Caco-2 (cell line): ENCODE results near the gene DSCAML1. TPM values are rescaled to one million over a fixed set of nuclear protein-coding genes. Genes with fewer than 3 reads are reported as not detected.
A peak's percentile ranks its signal among the peaks of the same experiment; 100 is the strongest.

Experiments
- BruUV-seq: library from RNA; stranded (reverse); fragments of 400-500 nt; replicated peaks from 2 replicates; lab custom pipeline; 2021; lab: Mats Ljungman, UMichigan
- CTCF ChIA-PET: fragments of 300-600 bp; sonication (Branson Sonifier 250); formaldehyde crosslinking; loops from one replicate; lab custom pipeline; 2022; ENCODE audit warnings: antibody characterized with exemption; lab: Charles Lee
- POLR2A ChIA-PET: fragments of 300-600 bp; sonication (Branson Sonifier 250); formaldehyde crosslinking; loops from one replicate; lab custom pipeline; 2022; ENCODE audit warnings: antibody characterized with exemption; lab: Charles Lee
- DNase-seq, 2 experiments: peaks; one replicate each; pipeline versions ENCODE4 v3.0.0 to v3.0.0-alpha.2; 2020 to 2022
- H3K27me3 ChIP-seq: replicated peaks from 2 replicates; pipeline ENCODE4 v1.6.0; 2011; ENCODE audit warnings: low read length; ENCODE audit not compliant: control insufficient read depth, insufficient read depth
- H3K36me3 ChIP-seq: 2 replicates; pipeline ENCODE4 v1.5.1; 2011; ENCODE audit warnings: low read length; ENCODE audit not compliant: control insufficient read depth, insufficient read depth
- H3K4me1 ChIP-seq: fragments of 250-450 bp; sonication (Bioruptor Pico); 2 replicates; pipeline ENCODE4 v1.5.1; 2020; ENCODE audit warnings: mild to moderate bottlenecking
- H3K4me3 ChIP-seq: 2 replicates; pipeline ENCODE4 v1.5.1; 2011; ENCODE audit warnings: low read depth, mild to moderate bottlenecking, control low read depth, low read length
- H3K9me3 ChIP-seq: fragments of 250-450 bp; sonication (Bioruptor Pico); 2 replicates; pipeline ENCODE4 v1.5.1; 2020; ENCODE audit warnings: mild to moderate bottlenecking, moderate library complexity
- H3K27ac Mint-ChIP-seq: one replicate; pipeline ENCODE4 v1.8.0; 2022; ENCODE audit warnings: mixed read lengths; ENCODE audit not compliant: unreplicated experiment
- H3K27me3 Mint-ChIP-seq: one replicate; pipeline ENCODE4 v1.8.0; 2022; ENCODE audit warnings: mixed read lengths; ENCODE audit not compliant: insufficient read depth, unreplicated experiment
- H3K36me3 Mint-ChIP-seq: one replicate; pipeline ENCODE4 v1.8.0; 2022; ENCODE audit warnings: mild to moderate bottlenecking, mixed read lengths; ENCODE audit not compliant: insufficient read depth, unreplicated experiment
- H3K4me1 Mint-ChIP-seq: one replicate; pipeline ENCODE4 v1.8.0; 2022; ENCODE audit warnings: low read depth, mixed read lengths; ENCODE audit not compliant: unreplicated experiment
- H3K4me3 Mint-ChIP-seq: one replicate; pipeline ENCODE4 v1.8.0; 2022; ENCODE audit warnings: mild to moderate bottlenecking, moderate library complexity, mixed read lengths; ENCODE audit not compliant: unreplicated experiment
- H3K9me3 Mint-ChIP-seq: one replicate; pipeline ENCODE4 v1.8.0; 2022; ENCODE audit warnings: mixed read lengths; ENCODE audit not compliant: unreplicated experiment
- CTCF ChIP-seq, 2 experiments: fragments of 200-600 bp in 1 of 2; IDR thresholded peaks; 1 replicate in 1 of 2; 2 replicates in 1 of 2; pipeline versions ENCODE4 v1.5.1 to v1.8.0; 2011 to 2022; ENCODE audit warnings: antibody characterized with exemption in 1 of 2, control low read depth in 1 of 2, inconsistent platforms in 1 of 2, low read depth in 1 of 2, low read length in 1 of 2, mild to moderate bottlenecking in 1 of 2, moderate library complexity in 1 of 2; ENCODE audit not compliant: insufficient read depth in 1 of 2, severe bottlenecking in 1 of 2, unreplicated experiment in 1 of 2
- intact Hi-C: fragments of 100-400 bp; cut with micrococcal nuclease; formaldehyde crosslinking; loops from one replicate; pipeline ENCODE4 v1.10.0; 2022; ENCODE audit not compliant: unreplicated experiment
- total RNA-seq: library from RNA; stranded (reverse); gene quantifications from 2 replicates; pipeline ENCODE4 v1.2.3, GENCODE V29; 2022

The DSCAML1 gene
- total RNA-seq, 1 experiment from 2014 or later = not detected

- H3K36me3 Mint-ChIP-seq = no peaks in the 10 kb centered on the region
- no TSS peak for BruUV-seq
- no peak overlapping the region for H3K4me3 Mint-ChIP-seq
Measured at GRCh38 chr11:117668321-117668751, 128.7 kb downstream of the DSCAML1 start.

DNA sequence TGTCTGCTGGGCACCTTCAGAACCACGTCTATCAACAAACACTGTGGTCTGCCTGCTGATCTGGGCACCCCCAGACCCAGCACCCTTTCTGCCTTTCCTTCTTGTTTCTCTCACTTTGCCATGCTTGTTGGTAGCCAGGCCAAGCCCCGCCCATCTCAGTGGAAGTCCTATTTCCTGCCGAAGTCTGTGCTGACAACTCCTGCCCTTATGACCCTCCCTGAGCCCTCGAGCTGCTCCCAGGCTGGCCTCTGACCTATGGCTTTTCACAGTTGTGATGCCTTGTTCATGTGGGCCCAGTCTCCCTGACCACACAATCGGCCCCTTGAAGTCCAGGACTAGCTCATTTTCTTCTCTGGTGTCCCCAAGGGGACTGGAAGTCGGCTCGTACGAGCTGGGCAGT, 132.1 kb downstream of the DSCAML1 start:
- peak; percentile 56 to 72 for DNase-seq
- no peaks in the 10 kb centered on the region for H3K27me3 Mint-ChIP-seq
- intact Hi-C loops = loop anchor here (5.0 kb wide), 1 partner anchor 72 kb away; no protein-coding TSS in a partner anchor
- BruUV-seq = no TSS peak
- no peaks in the 10 kb centered on the region for H3K36me3 Mint-ChIP-seq
- peaks cover 12% of the 10 kb centered on the region for H3K4me1 Mint-ChIP-seq
- Histone ChIP-seq H3K4me3 (no peak overlapping the region), H3K9me3 (no peaks in the 10 kb centered on the region), H3K27me3 (no peaks in the 10 kb centered on the region), H3K4me1 (peaks cover 11% of the 10 kb centered on the region), H3K36me3 (no peaks in the 10 kb centered on the region)
- no peak for TF ChIP-seq CTCF (IDR thresholded peaks at IDR 0.05; ENCODE audit: insufficient read depth in 1 of 2, low read depth in 1 of 2, low read length in 1 of 2, severe bottlenecking in 1 of 2, unreplicated experiment in 1 of 2)
- H3K9me3 Mint-ChIP-seq = no peaks in the 10 kb centered on the region
- no peak overlapping the region for H3K4me3 Mint-ChIP-seq
- peak overlapping the region; percentile 25 for H3K27ac Mint-ChIP-seq
- CTCF ChIA-PET = no interaction called here
- POLR2A ChIA-PET = no interaction called here

More at GRCh38 chr11:117668321-117668751, 128.7 kb downstream of the DSCAML1 start:
- TF ChIP-seq CTCF (IDR thresholded peaks at IDR 0.05; ENCODE audit: insufficient read depth in 1 of 2, low read depth in 1 of 2, low read length in 1 of 2, severe bottlenecking in 1 of 2, unreplicated experiment in 1 of 2) = no peak
- H3K27ac Mint-ChIP-seq = no peak overlapping the region
- peaks cover 18% of the 10 kb centered on the region for H3K4me1 Mint-ChIP-seq
- peaks cover 10% of the 10 kb centered on the region for H3K4me1 ChIP-seq
- no peaks in the 10 kb centered on the region for H3K9me3 Mint-ChIP-seq
- H3K27me3 Mint-ChIP-seq = no peaks in the 10 kb centered on the region
- CTCF ChIA-PET = no interaction called here
- POLR2A ChIA-PET = no interaction called here
- H3K9me3 ChIP-seq = no peaks in the 10 kb centered on the region
- H3K27me3 ChIP-seq = no peaks in the 10 kb centered on the region
- intact Hi-C loops = loop anchor here (5.0 kb wide), 1 partner anchor 69 kb away; no protein-coding TSS in a partner anchor
- DNase-seq = no peak
- H3K36me3 ChIP-seq = no peaks in the 10 kb centered on the region
- H3K4me3 ChIP-seq = no peak overlapping the region

DNA sequence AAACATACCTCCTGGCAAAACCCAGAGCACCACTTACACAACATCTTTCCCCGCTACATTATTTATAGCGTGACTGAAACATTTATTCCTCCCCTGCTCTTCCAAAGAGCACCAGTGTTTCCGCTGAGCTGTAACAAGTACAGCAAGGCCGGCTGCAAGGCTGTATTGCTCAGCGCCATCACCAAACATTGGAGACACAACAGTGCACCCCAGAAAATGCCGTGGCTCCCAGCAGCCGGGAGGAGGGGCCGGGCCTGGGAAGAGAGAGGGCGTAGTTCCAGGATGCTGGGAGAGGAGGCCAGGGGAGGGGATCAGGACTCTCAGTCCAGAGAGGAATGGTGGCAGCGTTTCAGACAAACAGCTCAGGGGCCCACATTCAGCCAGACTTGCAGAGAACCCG, 133.2 kb downstream of the DSCAML1 start:
- no peaks in the 10 kb centered on the region for H3K27me3 Mint-ChIP-seq
- peaks cover 22% of the 10 kb centered on the region for H3K4me1 ChIP-seq
- no peak overlapping the region for H3K4me3 ChIP-seq
- H3K27me3 ChIP-seq = no peaks in the 10 kb centered on the region
- H3K9me3 Mint-ChIP-seq = no peaks in the 10 kb centered on the region
- TF ChIP-seq CTCF (IDR thresholded peaks at IDR 0.05; ENCODE audit: insufficient read depth in 1 of 2, low read depth in 1 of 2, low read length in 1 of 2, severe bottlenecking in 1 of 2, unreplicated experiment in 1 of 2) = no peak
- CTCF ChIA-PET = no interaction called here
- H3K9me3 ChIP-seq = no peaks in the 10 kb centered on the region
- intact Hi-C loops = no loop called here
- POLR2A ChIA-PET = no interaction called here
- H3K4me3 Mint-ChIP-seq = no peak overlapping the region
- DNase-seq = no peak
- no peaks in the 10 kb centered on the region for H3K36me3 ChIP-seq
- no peak overlapping the region for H3K27ac Mint-ChIP-seq
- no TSS peak for BruUV-seq
- peaks cover 20% of the 10 kb centered on the region for H3K4me1 Mint-ChIP-seq
- no peaks in the 10 kb centered on the region for H3K36me3 Mint-ChIP-seq
